Right lung (tissue), 10 donors: ENCODE data around the gene SPRR2F. TPM values are rescaled to one million over a fixed set of nuclear protein-coding genes. Genes with fewer than 3 reads are reported as not detected.
"Not testable (repeated sequence)": the region's sequence is repeated elsewhere in the genome, so short reads cannot be mapped to it uniquely, and the experiment has no call there.

ENCODE experiments used
- DNase-seq, 2 donors: peaks; one replicate each; pipeline ENCODE4 v3.0.0-alpha.2; 2013
- long read RNA-seq, 8 donors: transcript quantifications; one replicate each; lab custom pipeline, GENCODE V29; 2026
- polyA plus RNA-seq, 5 donors: library from polyadenylated mRNA; unstranded; fragments of 120-200 nt; gene quantifications; one replicate each; pipeline versions ENCODE4 v1.2.1 to v1.2.3, GENCODE V29; 2013; ENCODE audit warnings: inconsistent platforms in 1 of 5, low replicate concordance in 1 of 5; ENCODE audit not compliant: insufficient read length in 5 of 5, insufficient read depth in 1 of 5

SPRR2F gene, protein sequence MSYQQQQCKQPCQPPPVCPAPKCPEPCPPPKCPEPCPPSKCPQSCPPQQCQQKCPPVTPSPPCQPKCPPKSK
- polyA plus RNA-seq, result under 1 TPM in 3 of 5 donors, not detected in 2; 0.43 to 0.70 (median 0.64) TPM
- long read RNA-seq, donor 1, result 0 reads
- long read RNA-seq, donor 2, result 0 reads
- long read RNA-seq, donor 3, result 0 reads
- long read RNA-seq, donor 4, result 0 reads
- long read RNA-seq, donor 5, result 0 reads
- long read RNA-seq, donor 6, result 0 reads
- long read RNA-seq, donor 7, result 0 reads
- long read RNA-seq, donor 8, result 0 reads

DNA sequence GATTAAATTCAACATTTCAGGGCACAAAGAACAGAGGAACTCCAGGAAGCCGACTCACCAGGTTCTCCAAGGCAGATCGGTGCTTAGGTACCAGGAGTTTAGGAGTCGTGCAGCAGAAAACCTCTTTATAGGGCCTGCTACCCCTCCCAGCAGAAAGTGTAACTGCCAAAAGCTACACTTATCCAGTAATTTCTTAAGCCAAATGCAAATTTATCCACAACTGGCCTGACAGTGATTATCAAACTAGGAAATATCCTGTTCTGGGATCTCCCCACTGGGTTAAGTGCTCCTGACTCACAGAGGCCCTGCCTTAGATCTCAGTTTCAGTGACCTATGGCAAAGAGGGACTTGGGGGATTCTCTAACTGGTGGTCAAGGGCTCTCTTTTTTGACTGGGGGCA lies at the start of gene SPRR2F:
Gene SPRR2F (minus strand): TSS at position 101 of the 400 bp plus-strand sequence. CDS start 783 bp downstream, outside the sequence.
- DNase-seq, result no peak

DNA sequence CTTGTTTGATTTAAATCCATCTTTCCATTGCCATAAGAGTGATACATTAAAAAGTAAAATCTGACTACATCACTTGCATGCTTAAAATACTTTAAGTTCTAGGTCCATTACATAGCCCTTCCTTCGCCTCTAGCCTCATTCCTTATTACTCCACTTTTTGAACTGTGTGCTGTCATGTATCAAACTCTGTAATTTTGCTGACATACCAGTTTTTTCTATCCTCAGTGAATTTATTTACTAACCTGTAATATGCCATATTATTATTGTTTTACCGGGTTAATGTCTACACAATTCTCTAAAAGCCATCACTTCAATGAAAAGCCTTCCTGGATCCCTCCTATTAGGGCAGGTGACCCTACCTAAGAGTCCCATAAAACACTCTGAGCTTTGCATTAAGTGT lies 42.2 kb upstream of the SPRR2F start:
- no peak for DNase-seq

DNA sequence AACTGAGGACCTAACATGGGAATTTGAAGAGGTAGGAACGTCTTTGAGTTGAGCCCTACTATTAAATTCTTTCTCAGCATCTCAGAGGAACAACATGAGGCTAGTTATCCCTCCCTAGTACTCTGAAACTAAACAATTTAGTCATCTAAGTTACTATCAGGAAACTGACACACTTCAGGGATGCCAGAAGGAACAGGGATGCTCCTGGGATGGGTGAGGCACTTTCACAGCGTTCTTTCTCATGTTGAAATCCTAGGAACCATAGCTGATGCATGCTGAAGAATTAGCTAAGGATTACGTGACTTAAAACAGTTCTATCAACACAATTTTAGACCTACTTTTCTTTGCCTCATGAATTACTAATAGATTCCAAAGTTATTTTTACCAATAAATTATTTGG lies 39.2 kb upstream of the SPRR2F start:
- no peak for DNase-seq

DNA sequence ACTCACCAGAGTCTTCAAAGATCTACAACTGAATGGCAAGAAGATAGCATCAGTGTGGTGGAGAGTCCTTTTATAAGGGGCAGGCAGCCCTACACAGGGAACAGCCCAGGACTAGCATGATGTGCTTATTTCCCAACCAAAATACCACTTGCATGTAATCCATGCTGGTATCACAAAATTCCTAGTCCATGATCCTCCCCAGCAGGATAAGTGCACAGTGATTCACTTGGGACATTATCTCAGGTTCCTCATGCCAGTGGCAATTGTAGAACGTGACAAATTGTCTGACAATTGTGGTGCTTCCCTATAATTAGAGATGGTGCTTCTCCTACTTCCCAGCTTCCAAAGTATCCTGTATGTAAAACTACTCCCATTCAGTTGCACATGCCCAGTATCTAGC lies 37.5 kb upstream of the SPRR2F start, which contains the start of gene SPRR2G:
Gene SPRR2G (minus strand): TSS at position 45 of the 400 bp plus-strand sequence. CDS start 780 bp downstream, outside the sequence.
- no peak for DNase-seq

DNA sequence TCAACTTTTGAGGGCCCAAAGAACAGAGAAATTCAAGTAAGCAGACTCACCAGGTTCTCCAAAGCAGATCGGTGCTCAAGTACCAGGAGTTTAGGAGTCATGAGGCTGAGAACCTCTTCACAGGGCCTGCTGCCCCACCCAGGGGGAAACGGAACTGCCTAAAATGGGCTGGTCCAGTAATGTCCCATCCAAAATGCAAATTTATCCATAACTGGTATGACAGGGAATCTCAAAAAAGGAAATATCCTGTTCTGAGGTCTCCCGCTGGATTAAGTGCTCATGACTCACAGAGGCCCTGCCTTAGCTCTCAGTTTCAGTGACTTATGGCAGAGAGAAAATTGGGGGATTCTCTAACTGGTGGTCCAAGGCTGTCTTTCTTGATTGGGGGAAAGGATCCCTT lies 28.1 kb upstream of the SPRR2F start:
- no peak for DNase-seq

DNA sequence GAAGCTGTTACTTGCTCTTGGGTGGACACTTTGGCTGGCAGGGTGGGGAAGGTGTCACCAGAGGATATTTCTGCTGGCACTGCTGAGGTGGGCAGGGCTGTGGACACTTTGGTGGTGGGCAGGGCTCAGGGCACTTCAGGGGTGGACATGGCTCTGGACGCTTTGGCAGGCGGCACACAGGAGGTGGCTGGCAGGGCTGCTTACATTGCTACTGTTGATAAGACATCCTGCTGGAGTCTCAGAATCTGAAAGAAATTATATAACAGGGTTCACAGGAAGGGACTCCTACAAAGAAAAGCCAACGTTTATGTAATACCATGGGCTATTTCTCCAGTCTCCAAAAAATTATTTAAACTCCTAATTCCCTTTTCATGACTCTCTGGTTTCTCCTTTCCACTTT lies 27.2 kb upstream of the SPRR2F start:
- no peak for DNase-seq

DNA sequence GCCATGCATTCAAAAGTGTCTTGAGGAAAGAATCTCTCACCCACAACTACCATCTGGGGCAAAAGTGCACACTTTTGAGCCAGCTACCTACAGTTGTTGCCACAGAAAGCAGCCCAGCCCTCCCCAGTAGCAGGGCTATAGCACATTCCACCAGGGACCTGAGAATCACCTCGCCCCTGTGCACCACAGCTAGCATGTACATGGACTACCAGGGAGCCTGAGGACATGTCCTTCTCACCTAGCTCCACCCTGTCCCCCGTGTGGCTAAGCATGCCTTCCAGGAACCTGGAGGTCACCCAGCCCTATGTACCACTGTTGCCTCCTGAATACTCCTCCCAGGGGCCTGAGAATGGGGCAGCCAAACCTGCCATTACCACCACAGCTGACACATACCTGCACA lies 20.4 kb upstream of the SPRR2F start:
- no peak for DNase-seq

DNA sequence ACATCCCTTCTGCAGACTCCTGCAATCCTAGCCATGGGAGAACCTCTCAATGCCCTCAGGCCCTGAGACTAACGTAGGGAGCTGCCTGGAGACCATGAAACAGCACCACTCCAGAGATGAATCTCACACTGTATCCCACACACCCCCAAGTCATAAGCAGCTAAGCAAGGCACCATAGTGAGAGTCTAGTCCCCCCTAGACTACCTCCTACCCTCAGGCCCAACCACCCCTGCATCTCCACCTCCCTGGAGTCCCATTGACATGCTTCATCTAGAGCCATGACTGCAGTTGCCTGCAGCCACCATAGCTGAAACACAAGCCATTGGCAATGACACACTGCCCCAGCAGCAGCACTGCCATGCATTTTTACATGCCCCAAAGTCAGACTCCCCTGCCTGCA lies 20.0 kb upstream of the SPRR2F start:
- DNase-seq, result no peak

DNA sequence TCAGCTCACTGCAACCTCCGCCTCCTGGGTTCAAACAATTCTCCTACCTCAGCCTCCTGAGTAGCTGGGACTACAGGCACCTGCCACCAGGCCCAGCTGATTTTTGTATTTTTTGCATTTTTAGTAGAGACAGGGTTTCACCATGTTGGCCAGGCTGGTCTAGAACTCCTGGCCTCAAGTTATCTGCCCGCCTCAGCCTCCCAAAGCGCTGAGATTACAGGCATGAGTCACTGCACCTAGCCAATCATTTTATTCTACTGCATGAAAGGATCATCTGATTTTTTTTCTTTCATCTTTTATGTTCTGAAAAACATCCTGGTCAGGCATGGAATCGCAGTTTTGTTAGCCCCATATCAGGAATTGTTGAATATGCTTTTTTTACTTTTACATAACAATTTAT lies 15.4 kb upstream of the SPRR2F start:
- not testable (repeated sequence) for DNase-seq

DNA sequence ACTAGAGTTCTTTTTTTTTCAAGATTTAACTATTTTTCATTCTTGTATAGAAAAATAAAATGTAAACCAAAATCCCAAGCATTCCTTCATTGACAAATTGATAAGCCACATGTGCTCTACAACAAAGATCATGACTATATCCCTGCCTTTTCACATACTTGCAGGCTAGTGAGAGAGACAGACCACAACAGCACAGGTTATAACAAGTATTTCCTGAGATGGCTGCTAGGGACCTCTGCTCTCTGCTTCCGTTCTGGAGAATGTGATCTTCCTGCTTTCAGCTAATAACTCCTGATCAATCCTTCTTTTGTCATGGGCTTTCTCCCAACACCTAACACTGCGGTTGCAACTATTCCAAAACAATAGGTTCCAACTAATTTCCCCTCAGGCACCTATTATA lies 14.0 kb upstream of the SPRR2F start:
- no peak for DNase-seq

DNA sequence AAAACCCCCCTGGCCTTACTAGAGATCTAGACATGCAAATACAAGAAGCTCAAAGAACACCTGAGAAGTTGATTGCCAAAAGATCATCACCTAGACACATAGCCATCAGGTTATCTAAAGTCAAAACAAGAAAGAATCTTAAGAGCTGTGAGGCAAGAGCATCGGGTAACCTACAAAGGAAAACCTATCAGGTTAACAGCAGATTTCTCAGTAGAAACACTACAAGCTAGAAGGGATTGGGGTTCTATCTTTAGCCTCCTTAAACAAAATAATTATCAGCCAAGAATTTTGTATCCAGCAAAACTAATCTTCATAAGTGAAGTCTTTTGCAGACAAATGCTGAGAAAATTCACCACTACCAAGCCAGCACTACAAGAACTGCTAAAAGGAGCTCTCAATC lies 12.2 kb upstream of the SPRR2F start:
- no peak for DNase-seq

DNA sequence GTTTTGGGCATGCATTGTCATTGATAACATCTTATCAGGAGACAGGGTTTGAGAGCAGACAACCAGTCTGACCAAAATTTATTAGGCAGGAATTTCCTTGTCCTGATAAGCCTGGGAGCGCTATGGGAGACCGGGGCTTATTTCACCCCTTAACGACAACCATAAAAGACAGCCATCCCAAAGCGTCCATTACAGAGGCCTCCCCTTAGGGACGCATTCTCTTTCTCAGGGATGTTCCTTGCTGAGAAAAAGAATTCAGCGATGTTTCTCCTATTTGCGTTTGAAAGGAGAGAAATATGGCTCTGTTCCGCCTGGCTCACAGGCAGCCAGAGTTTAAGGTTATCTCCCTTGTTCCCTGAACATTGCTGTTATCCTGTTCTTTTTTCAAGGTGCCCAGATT lies 10.5 kb upstream of the SPRR2F start:
- not testable (repeated sequence) for DNase-seq

DNA sequence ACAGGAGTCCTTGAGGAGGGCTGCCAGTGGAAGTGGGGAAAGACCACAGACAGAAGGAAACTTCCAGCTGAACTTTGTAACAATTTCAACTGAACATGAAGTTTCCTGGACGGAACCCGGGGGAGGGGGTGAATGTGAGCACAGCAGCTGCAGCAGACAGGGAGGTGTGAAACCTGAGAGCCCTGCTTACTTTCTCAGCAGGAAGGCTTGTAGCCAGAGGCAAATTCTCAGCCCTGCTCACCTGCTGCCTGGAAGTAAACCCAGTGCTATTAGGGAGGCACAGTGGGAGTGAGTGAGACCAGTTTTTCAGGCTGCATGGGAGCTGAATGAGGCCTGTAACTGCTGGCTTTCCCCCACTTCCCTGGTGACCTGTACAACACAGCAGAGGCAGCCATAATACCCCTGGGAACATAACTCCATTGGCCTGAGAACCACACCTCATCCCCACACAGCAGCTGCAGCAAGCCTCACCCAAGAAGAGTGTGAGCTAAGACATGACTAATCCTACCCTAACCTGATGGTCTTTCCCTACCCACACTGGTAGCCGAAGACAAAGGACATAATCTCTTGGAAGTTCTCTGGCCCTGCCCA lies 9.6 kb upstream of the SPRR2F start:
- DNase-seq, result no peak

DNA sequence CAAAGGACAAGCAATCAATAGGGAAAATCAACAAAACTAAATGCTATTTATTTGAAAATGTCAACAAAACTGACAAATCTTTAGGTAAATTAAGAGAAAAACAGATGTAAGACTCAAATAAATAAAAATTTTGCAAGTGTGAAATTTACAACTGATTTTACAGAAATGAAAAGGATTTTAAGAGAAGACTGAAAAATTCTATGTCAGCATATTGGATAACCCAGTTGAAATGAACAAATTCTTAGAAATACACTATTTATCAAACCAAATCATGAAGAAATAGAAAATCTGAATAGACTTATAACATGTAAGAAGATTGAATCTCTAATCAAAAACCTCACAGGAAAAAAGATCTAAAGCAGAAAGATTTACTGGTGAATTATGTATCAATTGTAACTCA lies 7.6 kb upstream of the SPRR2F start:
- DNase-seq, result no peak

DNA sequence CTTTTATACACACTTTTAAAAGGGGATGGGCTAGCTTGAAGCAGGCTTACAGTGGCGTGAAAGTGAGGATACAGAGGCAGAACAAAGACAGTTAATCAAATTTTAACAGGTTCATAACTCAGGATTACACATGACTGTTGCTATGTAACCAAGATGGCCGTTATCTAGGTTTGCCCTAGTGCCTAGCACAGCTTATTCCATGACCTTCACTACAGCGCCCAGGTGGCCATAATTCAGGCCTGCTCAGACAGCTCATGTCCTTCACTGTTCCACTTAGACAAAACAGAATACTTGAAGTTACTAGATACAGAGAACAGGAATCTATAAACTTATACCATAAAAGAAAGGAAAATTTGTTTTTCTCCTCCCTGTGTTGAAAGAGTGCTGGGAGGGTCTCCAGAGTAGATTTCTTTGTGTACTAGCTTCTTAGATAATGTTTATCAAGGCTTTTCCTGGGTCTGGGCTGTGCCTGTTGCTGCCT lies 6.2 kb upstream of the SPRR2F start:
- DNase-seq, result no peak

DNA sequence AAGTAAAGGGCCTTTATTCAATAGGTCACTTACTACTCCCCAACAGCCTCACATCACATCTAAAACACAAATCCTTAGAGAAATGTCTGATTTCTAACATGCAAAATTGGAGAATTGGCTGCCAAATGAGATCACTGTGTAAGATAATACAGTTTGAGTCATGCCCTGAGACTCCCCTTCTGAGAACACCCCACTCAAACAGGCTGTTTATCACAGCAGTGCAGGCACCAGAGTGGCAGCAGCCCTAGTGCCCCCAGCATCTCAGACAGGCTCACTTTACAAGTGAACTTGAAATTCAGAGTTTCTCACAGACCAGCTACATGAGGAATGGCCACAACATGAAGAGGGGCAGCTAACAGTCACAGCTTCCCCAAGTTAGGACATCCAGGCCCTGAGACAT lies 1.9 kb upstream of the SPRR2F start:
- not testable (repeated sequence) for DNase-seq

DNA sequence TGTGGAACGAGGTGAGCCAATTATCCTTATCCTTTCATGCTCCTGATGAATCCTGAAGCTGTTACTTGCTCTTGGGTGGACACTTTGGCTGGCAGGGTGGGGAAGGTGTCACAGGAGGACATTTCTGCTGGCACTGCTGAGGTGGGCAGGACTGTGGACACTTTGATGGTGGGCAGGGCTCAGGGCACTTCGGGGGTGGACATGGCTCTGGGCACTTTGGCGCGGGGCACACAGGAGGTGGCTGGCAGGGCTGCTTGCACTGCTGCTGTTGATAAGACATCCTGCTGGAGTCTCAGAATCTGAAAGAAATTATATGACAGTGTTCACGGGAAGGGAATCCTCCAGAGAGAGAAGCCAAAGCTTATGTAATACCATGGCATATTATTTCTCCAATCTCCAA lies 862 bp downstream of the SPRR2F start:
- not testable (repeated sequence) for DNase-seq

DNA sequence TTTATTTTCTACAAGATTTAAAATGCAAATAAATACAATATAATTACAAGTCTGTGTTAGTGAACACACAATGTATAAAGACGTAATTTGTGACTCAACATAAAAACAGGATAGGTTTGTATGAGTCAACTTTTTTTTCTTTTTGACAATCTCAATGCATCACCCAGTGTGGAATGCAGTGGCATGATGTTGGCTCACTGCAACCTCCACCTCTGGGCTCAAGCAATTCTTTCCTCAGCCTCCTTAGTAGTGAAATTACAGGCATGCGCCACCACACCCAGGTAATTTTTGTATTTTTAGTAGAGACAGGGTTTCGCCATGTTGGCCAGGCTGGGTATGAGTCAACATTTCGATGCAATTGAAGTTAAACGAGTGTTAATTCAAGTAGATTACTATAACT lies 13.1 kb downstream of the SPRR2F start:
- DNase-seq, result no peak

DNA sequence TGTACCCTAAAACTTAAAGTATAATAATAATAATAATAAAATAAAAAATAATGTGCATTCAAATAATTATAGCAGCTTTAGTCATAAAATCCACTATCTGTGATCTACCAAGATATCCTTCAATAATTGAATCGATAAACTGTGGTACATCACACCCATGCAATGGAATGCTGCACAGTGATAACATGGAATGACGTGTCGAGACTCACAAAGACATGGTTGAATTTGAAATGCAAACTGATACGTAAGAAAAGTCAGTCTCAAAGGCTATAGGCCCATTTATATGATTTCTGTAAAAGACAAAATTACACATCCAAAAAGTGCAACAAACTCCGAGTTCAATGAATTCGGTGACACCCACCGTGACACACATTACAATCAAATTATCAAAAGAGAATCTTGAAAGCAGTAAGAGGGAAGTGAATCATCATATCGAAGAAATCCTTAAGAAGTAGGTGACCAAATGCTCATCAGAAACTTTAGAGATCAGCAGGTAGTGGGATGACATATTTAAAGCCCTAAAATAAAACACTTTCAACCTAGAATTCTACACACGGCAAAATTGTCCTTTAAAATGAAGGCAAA lies 13.8 kb downstream of the SPRR2F start:
- DNase-seq, result no peak

DNA sequence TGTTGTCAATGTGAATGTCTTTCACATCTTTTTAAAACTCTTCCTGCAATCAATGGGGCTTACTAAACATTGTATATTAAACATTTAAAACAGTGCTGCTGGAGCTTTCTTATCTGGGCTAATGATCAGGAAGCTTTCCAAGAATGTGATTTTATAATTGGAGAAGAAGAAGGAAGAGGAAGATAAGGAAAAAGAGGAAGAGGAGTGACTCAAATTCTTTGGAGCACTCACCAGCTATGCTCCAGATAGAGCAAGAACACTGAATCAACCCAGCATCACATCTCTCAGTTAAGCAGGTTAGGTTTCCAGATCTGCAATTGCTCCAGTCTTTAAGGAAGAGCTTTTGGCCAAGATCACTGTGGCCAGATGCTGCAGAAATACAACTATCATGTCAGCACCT lies 17.6 kb downstream of the SPRR2F start:
- DNase-seq, result no peak

DNA sequence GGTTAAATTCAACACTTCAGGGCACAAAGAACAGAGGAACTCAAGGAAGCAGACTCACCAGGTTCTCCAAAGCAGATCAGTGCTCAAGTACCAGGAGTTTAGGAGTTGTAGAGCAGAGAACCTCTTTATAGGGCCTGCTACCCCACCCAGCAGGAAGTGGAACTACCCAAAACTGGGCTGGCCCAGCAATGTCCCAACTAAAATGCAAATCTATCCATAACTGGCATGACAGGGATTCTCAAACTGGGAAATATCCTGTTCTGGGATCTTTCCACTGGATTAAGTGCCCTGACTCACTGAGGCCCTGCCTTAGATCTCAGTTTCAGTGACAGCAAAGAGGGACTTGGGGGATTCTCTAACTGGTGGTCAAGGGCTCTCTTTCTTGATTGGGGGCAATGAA lies 18.9 kb downstream of the SPRR2F start, which contains the start of gene SPRR2E:
Gene SPRR2E (minus strand): TSS at position 101 of the 400 bp plus-strand sequence. CDS start 775 bp downstream, outside the sequence.
- no peak for DNase-seq

DNA sequence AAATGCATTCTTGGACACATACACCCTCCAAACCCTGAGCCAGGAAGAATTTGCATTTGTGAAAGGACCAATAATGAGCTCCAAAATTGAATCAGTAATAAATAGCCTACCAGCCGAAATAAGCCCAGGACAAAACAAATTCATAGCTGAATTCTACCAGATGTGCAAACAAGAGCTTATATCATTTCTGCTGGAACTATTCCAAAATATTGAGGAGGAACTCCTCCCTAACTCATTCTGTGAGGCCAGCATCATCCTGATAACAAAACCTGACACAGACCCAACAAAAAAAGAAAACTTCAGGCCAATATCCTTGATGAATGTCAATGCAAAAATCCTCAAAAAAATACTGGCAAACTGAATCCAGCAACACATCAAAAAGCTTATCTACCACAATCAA lies 25.7 kb downstream of the SPRR2F start:
- DNase-seq, result no peak

DNA sequence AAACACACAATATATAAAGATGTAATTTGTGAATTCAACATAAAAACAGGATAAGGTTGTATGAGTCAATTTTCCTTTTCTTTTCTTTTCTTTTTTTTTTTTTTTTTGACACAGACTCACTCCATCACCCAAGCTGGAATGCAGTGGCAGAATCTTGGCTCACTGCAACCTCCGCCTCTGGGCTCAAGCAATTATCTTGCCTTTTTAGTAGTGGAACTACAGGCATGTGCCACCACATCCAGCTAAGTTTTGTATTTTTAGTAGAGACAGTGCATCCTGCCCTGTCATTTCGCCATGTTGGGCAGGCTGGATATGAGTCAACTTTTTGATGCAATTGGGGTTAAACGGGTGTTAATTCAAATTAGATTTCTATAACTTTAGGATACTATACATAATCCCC lies 31.6 kb downstream of the SPRR2F start:
- no peak for DNase-seq
